Measurements from ENCODE around the gene ARRDC2. TPM values are rescaled to one million over a fixed set of nuclear protein-coding genes. Genes with fewer than 3 reads are reported as not detected.

The ARRDC2 gene
- total and polyA plus RNA-seq, 2 of the 13 experiments (the other 11 are each of a cell fraction or from before 2014, with no cell fraction given), result 2.1 to 3.4 TPM

DNA sequence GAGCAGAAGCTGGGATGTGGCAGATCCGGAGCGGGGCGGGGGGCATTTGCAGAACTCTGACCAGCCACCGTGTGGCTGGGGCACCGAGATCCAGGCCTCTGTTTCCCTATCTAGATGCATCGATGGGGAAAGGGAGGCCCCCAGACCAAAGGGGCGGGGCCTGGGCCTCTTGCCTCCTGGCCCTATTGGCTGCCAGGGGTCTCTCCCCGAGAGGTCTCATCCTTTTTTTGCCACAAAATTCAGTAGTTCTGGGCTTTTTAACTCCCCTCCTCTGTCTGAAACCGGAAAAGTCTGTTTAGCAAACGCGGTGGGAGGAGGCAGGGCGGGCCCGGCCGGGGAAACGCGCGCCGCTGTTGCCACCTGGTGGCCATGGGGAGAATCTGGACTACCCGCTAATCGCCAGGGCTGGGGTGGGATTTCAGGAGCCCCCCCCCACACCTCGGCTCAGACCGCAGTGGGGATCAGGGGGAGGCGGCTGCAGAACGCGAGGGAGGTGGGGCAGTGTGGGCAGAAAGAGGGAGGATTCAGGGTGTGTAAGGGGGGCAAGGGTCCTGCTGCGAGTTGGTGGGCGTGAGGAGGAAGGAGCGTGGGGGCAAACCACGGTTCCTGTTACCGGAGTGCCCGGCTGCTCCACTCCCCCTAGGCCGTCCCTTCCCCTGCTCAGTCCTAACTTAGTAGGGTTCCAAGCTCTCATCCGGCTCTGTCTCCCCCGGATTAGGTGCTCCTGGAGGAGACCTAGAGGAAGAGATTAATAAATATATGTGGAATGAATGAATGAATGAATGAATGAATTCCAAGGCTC is 50.4 kb downstream of the ARRDC2 start (continued):
- TF ChIP-seq, protein P1, sequence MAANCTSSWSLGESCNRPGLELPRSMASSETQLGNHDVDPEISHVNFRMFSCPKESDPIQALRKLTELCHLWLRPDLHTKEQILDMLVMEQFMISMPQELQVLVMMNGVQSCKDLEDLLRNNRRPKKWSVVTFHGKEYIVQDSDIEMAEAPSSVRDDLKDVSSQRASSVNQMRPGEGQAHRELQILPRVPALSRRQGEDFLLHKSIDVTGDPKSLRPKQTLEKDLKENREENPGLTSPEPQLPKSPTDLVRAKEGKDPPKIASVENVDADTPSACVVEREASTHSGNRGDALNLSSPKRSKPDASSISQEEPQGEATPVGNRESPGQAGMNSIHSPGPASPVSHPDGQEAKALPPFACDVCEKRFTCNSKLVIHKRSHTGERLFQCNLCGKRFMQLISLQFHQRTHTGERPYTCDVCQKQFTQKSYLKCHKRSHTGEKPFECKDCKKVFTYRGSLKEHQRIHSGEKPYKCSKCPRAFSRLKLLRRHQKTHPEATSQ (CRISPR knock-in tag; IDR thresholded peaks at IDR 0.05; ENCODE audit: borderline replicate concordance), result no peak
- TF ChIP-seq ZSCAN31 (CRISPR knock-in tag; IDR thresholded peaks at IDR 0.05; ENCODE audit: low read depth) (peak; percentile 38; the same call in 1 of the 2 replicates), XRCC5 (optimal IDR thresholded peaks at IDR 0.05; ENCODE audit: low read length) (peak; percentile 50), NR3C1 (CRISPR knock-in tag; IDR thresholded peaks at IDR 0.05) (no peak), ZNF674 (CRISPR knock-in tag; IDR thresholded peaks at IDR 0.05; ENCODE audit: low read depth) (no peak), ZFY (CRISPR knock-in tag; IDR thresholded peaks at IDR 0.05) (no peak), MAF1 (CRISPR knock-in tag; IDR thresholded peaks at IDR 0.05; ENCODE audit: borderline replicate concordance) (no peak), U2AF2 (IDR thresholded peaks at IDR 0.05; ENCODE audit: low read depth, low read length) (no peak), ZNF788 (CRISPR knock-in tag; IDR thresholded peaks at IDR 0.05; ENCODE audit: borderline replicate concordance) (0 out of 2 replicates have a peak, but pooled peaks have one; percentile 34), ZNF253 (CRISPR knock-in tag; IDR thresholded peaks at IDR 0.05; ENCODE audit: borderline replicate concordance) (no peak), ZNF251 (CRISPR knock-in tag; IDR thresholded peaks at IDR 0.05) (no peak), AHR (CRISPR knock-in tag; IDR thresholded peaks at IDR 0.05) (no peak), ZNF337 (CRISPR knock-in tag; IDR thresholded peaks at IDR 0.05; ENCODE audit: borderline replicate concordance, low read depth) (no peak), TFAP4 (IDR thresholded peaks at IDR 0.05; ENCODE audit: borderline replicate concordance, low read depth) (no peak), MEF2D (CRISPR knock-in tag; IDR thresholded peaks at IDR 0.05) (no peak), RAD21 (CRISPR knock-in tag; IDR thresholded peaks at IDR 0.05) (peak; percentile 95), HMGXB4 (CRISPR knock-in tag; IDR thresholded peaks at IDR 0.05; ENCODE audit: borderline replicate concordance in 1 of 2, low read depth in 1 of 2) (peak; percentile 72 to 81; a peak in 2 of 4 replicates), TOPORS (CRISPR knock-in tag; IDR thresholded peaks at IDR 0.05) (no peak), PRDM15 (CRISPR knock-in tag; IDR thresholded peaks at IDR 0.05) (no peak)
- TF ChIP-seq, protein P2, sequence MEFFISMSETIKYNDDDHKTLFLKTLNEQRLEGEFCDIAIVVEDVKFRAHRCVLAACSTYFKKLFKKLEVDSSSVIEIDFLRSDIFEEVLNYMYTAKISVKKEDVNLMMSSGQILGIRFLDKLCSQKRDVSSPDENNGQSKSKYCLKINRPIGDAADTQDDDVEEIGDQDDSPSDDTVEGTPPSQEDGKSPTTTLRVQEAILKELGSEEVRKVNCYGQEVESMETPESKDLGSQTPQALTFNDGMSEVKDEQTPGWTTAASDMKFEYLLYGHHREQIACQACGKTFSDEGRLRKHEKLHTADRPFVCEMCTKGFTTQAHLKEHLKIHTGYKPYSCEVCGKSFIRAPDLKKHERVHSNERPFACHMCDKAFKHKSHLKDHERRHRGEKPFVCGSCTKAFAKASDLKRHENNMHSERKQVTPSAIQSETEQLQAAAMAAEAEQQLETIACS (CRISPR knock-in tag; IDR thresholded peaks at IDR 0.05), result no peak
